Effector memory CD4-positive, alpha-beta T cell (primary cell): ENCODE data around the gene CYP4X1.
"Not testable (repeated sequence)": the region's sequence is repeated elsewhere in the genome, so short reads cannot be mapped to it uniquely, and the experiment has no call there.

Source experiments
- DNase-seq, 3 donors: peaks; one replicate each; pipeline ENCODE4 v3.0.0-alpha.2; 2020
- H3K27ac ChIP-seq: 2 replicates; pipeline ENCODE4 v1.7.0; 2013; ENCODE audit warnings: mild to moderate bottlenecking, low read length, moderate library complexity; ENCODE audit not compliant: insufficient read depth, poor library complexity, severe bottlenecking
- H3K27me3 ChIP-seq: replicated peaks from 2 replicates; pipeline ENCODE4 v1.7.0; 2013; ENCODE audit warnings: mild to moderate bottlenecking, low read length; ENCODE audit not compliant: insufficient read depth, control insufficient read depth, poor library complexity, severe bottlenecking
- H3K36me3 ChIP-seq: 2 replicates; pipeline ENCODE4 v1.7.0; 2013; ENCODE audit warnings: mild to moderate bottlenecking, low read length, moderate library complexity; ENCODE audit not compliant: control insufficient read depth, insufficient read depth
- H3K4me1 ChIP-seq: 2 replicates; pipeline ENCODE4 v1.7.0; 2013; ENCODE audit warnings: low read length, mild to moderate bottlenecking; ENCODE audit not compliant: control insufficient read depth, insufficient read depth, poor library complexity, severe bottlenecking
- H3K4me3 ChIP-seq: 2 replicates; pipeline ENCODE4 v1.7.0; 2013; ENCODE audit warnings: low read length, low read depth, mild to moderate bottlenecking; ENCODE audit not compliant: insufficient read depth, poor library complexity, severe bottlenecking
- H3K9me3 ChIP-seq: 2 replicates; pipeline ENCODE4 v1.7.0; 2013; ENCODE audit warnings: mild to moderate bottlenecking, low read length, moderate library complexity; ENCODE audit not compliant: control insufficient read depth

CYP4X1 gene

GRCh38 chr1:47069509-47069908 is 46.0 kb downstream of the CYP4X1 start:
- H3K36me3 ChIP-seq, H3K4me1 ChIP-seq, H3K4me3 ChIP-seq, DNase-seq, H3K9me3 ChIP-seq, H3K27ac ChIP-seq, H3K27me3 ChIP-seq: not testable (repeated sequence)

GRCh38 chr1:47089356-47089755 is 65.9 kb downstream of the CYP4X1 start:
- H3K36me3 ChIP-seq, DNase-seq, H3K4me3 ChIP-seq, H3K27ac ChIP-seq, H3K4me1 ChIP-seq, H3K27me3 ChIP-seq, H3K9me3 ChIP-seq: not testable (repeated sequence)

DNA sequence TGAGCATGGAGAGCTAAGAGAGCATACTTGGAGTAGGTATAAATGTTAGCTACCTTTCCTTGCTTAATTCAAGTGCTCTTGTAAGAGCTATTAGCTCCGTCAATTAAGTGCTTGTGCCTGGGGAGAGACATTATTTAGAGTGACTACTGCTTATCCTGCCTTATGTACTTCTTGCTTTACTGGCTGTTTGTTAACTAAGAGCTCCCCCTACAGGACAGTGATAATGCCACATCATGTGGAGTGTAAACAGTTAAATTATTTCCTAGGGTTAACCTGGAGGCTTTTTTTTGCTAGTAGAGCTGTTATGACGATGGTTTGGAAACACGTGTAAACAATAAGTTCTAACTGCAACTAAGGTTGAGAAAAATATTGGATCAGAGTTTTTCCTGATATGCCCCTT is 68.0 kb downstream of the CYP4X1 start:
- not testable (repeated sequence) for H3K4me3 ChIP-seq, DNase-seq, H3K4me1 ChIP-seq, H3K27me3 ChIP-seq, H3K9me3 ChIP-seq, H3K27ac ChIP-seq, H3K36me3 ChIP-seq
